HG02885 (cell line): ENCODE results near the gene FBN1.
A peak's percentile ranks its signal among the peaks of the same experiment; 100 is the strongest.

ENCODE experiments used
- ATAC-seq: cut with Tn5 transposase; IDR thresholded peaks from one replicate; pipeline ENCODE4 v1.9.1; 2021; ENCODE audit warnings: mild to moderate bottlenecking; ENCODE audit not compliant: unreplicated experiment, poor library complexity

FBN1 gene

GRCh38 chr15:48625126-48625525 lies 20.4 kb downstream of the FBN1 start:
- ATAC-seq, result no peak

GRCh38 chr15:48624700-48625099 lies 20.8 kb downstream of the FBN1 start:
- ATAC-seq, result no peak

GRCh38 chr15:48623456-48623855 lies 22.1 kb downstream of the FBN1 start:
- ATAC-seq, result no peak

GRCh38 chr15:48622237-48622636 lies 23.3 kb downstream of the FBN1 start:
- no peak for ATAC-seq

GRCh38 chr15:48619446-48619845 lies 26.1 kb downstream of the FBN1 start:
- no peak for ATAC-seq

GRCh38 chr15:48617619-48618018 lies 27.9 kb downstream of the FBN1 start:
- ATAC-seq, result no peak

- ATAC-seq, result no peak
Measured at GRCh38 chr15:48616216-48616615, 29.3 kb downstream of the FBN1 start.

- ATAC-seq, result no peak
Measured at GRCh38 chr15:48614051-48614450, 31.5 kb downstream of the FBN1 start.

- no peak for ATAC-seq
Measured at GRCh38 chr15:48609486-48609885, 36.0 kb downstream of the FBN1 start.

GRCh38 chr15:48607846-48608245 lies 37.7 kb downstream of the FBN1 start:
- no peak for ATAC-seq

- no peak for ATAC-seq
Measured at GRCh38 chr15:48604567-48604966, 40.9 kb downstream of the FBN1 start.

- no peak for ATAC-seq
Measured at GRCh38 chr15:48603922-48604321, 41.6 kb downstream of the FBN1 start.

GRCh38 chr15:48603123-48603500 lies 42.4 kb downstream of the FBN1 start:
- ATAC-seq, result no peak

- ATAC-seq, result no peak
Measured at GRCh38 chr15:48602358-48603122, 43.0 kb downstream of the FBN1 start.

GRCh38 chr15:48601095-48601494 lies 44.4 kb downstream of the FBN1 start:
- ATAC-seq, result no peak

- ATAC-seq, result peak; percentile 48
Measured at GRCh38 chr15:48596841-48597240, 48.7 kb downstream of the FBN1 start.

- peak; percentile 57 for ATAC-seq
Measured at GRCh38 chr15:48596415-48596814, 49.1 kb downstream of the FBN1 start.

- ATAC-seq, result peak; percentile 56
Measured at GRCh38 chr15:48595981-48596380, 49.5 kb downstream of the FBN1 start.

GRCh38 chr15:48592933-48593332 lies 52.6 kb downstream of the FBN1 start:
- ATAC-seq, result no peak

GRCh38 chr15:48592221-48592731 lies 53.2 kb downstream of the FBN1 start:
- ATAC-seq, result no peak

GRCh38 chr15:48590723-48591122 lies 54.8 kb downstream of the FBN1 start:
- ATAC-seq, result no peak

GRCh38 chr15:48584812-48585563 lies 60.5 kb downstream of the FBN1 start:
- no peak for ATAC-seq
